H1 (cell line): ENCODE results near the gene ERICH2. TPM values are rescaled to one million over a fixed set of nuclear protein-coding genes. Genes with fewer than 3 reads are reported as not detected.

Source experiments
- CTCF ChIA-PET: fragments of 300-600 bp; sonication (Branson Sonifier 250); formaldehyde crosslinking; loops from one replicate; lab custom pipeline; 2021; ENCODE audit not compliant: partially characterized antibody; lab: Charles Lee
- POLR2A ChIA-PET: fragments of 300-600 bp; sonication (Branson Sonifier 250); formaldehyde crosslinking; loops from one replicate; lab custom pipeline; 2021; ENCODE audit warnings: inconsistent platforms; ENCODE audit not compliant: partially characterized antibody; lab: Charles Lee
- DNase-seq, 2 experiments: peaks; one replicate each; pipeline versions ENCODE4 v3.0.0 to v3.0.0-alpha.2; 2010 to 2022; ENCODE audit warnings: low spot score in 2 of 2, low read depth in 1 of 2, mixed read lengths in 1 of 2
- FAIRE-seq: peaks from 2 replicates; lab custom pipeline; 2011; peaks lifted over from hg19 to GRCh38; lab: Jason Lieb, UNC
- H2AFZ ChIP-seq: 2 replicates; pipeline ENCODE4 v1.8.1; 2012; ENCODE audit warnings: low read length, inconsistent platforms
- H2AK5ac ChIP-seq: 2 replicates; pipeline ENCODE4 v1.6.1; 2013; ENCODE audit warnings: low read depth, low read length
- H2BK120ac ChIP-seq: replicated peaks from 2 replicates; pipeline ENCODE3; 2013; ENCODE audit warnings: low read depth, low read length, inconsistent platforms
- H2BK12ac ChIP-seq: 2 replicates; pipeline ENCODE4 v1.6.1; 2013; ENCODE audit warnings: low read depth, low read length
- H2BK15ac ChIP-seq: 2 replicates; pipeline ENCODE4 v1.6.1; 2013; ENCODE audit warnings: low read length
- H2BK20ac ChIP-seq: 2 replicates; pipeline ENCODE4 v1.6.1; 2013; ENCODE audit warnings: low read length
- H2BK5ac ChIP-seq: 2 replicates; pipeline ENCODE4 v1.6.1; 2013; ENCODE audit warnings: low read depth, low read length
- H3K14ac ChIP-seq: 2 replicates; pipeline ENCODE4 v1.6.1; 2013; ENCODE audit warnings: inconsistent platforms; ENCODE audit not compliant: insufficient read length
- H3K18ac ChIP-seq: 2 replicates; pipeline ENCODE4 v1.6.1; 2013; ENCODE audit warnings: low read length; ENCODE audit errors: extremely low read depth
- H3K23ac ChIP-seq: 2 replicates; pipeline ENCODE4 v1.6.1; 2013; ENCODE audit warnings: inconsistent platforms; ENCODE audit not compliant: insufficient read length
- H3K23me2 ChIP-seq: 2 replicates; pipeline ENCODE4 v1.6.1; 2013; ENCODE audit warnings: low read depth, low read length
- H3K27ac ChIP-seq: 2 replicates; pipeline ENCODE4 v1.6.1; 2011; ENCODE audit warnings: low read depth, low read length, inconsistent platforms
- H3K27me3 ChIP-seq, 4 experiments: replicated peaks in 1 of 4; 1 replicate in 1 of 4; 2 replicates in 3 of 4; pipeline versions ENCODE4 v1.6.1 to v1.8.1; 2011 to 2013; ENCODE audit warnings: low read length in 3 of 4, mild to moderate bottlenecking in 3 of 4, inconsistent platforms in 2 of 4, mixed read lengths in 2 of 4, moderate library complexity in 1 of 4; ENCODE audit not compliant: control insufficient read depth in 3 of 4, insufficient read depth in 3 of 4; ENCODE audit errors: extremely low read depth in 1 of 4
- H3K36me3 ChIP-seq, 4 experiments: 2 replicates each; pipeline versions ENCODE4 v1.6.1 to v1.8.1; 2011 to 2013; ENCODE audit warnings: mild to moderate bottlenecking in 4 of 4, low read length in 3 of 4, moderate library complexity in 2 of 4, control low read depth in 1 of 4, inconsistent platforms in 1 of 4; ENCODE audit not compliant: insufficient read depth in 4 of 4, control insufficient read depth in 2 of 4
- H3K4ac ChIP-seq: replicated peaks from 2 replicates; pipeline ENCODE3; 2013; ENCODE audit warnings: low read length, low read depth, mixed read lengths, inconsistent platforms; ENCODE audit not compliant: insufficient read length
- H3K4me1 ChIP-seq, 4 experiments: replicated peaks in 1 of 4; 1 replicate in 1 of 4; 2 replicates in 3 of 4; pipeline versions ENCODE4 v1.6.1 to v1.8.1; 2011 to 2013; ENCODE audit warnings: low read length in 3 of 4, inconsistent platforms in 2 of 4, mixed read lengths in 1 of 4; ENCODE audit not compliant: insufficient read depth in 4 of 4, control insufficient read depth in 3 of 4
- H3K4me2 ChIP-seq, 2 experiments: 2 replicates each; pipeline versions ENCODE4 v1.6.1 to v1.8.1; 2011 to 2013; ENCODE audit warnings: low read depth in 2 of 2, low read length in 2 of 2, control low read depth in 1 of 2, inconsistent platforms in 1 of 2, mild to moderate bottlenecking in 1 of 2; ENCODE audit not compliant: insufficient read depth in 1 of 2
- H3K4me3 ChIP-seq, 4 experiments: fragments of 200-600, 300-600 bp in 1 of 4; sonication (generic), shearing (Covaris generic), sonication (Bioruptor Twin) in 1 of 4; 2 replicates each; pipeline versions ENCODE4 v1.5.1 to v1.8.1; 2011 to 2016; ENCODE audit warnings: low read length in 4 of 4, low read depth in 3 of 4, control low read depth in 2 of 4, inconsistent platforms in 2 of 4, mild to moderate bottlenecking in 2 of 4, mixed read lengths in 1 of 4, moderate library complexity in 1 of 4; ENCODE audit not compliant: insufficient read depth in 2 of 4; ENCODE audit errors: extremely low read depth in 1 of 4
- H3K56ac ChIP-seq: replicated peaks from 2 replicates; pipeline ENCODE3; 2013; ENCODE audit warnings: low read depth, mild to moderate bottlenecking, mixed read lengths, low read length, inconsistent platforms; ENCODE audit not compliant: insufficient read length
- H3K79me1 ChIP-seq: 2 replicates; pipeline ENCODE4 v1.6.1; 2013; ENCODE audit warnings: low read depth, low read length, control low read depth
- H3K79me2 ChIP-seq, 2 experiments: 2 replicates each; pipeline versions ENCODE4 v1.6.1 to v1.8.1; 2012 to 2013; ENCODE audit warnings: low read length in 2 of 2, mild to moderate bottlenecking in 2 of 2, inconsistent platforms in 1 of 2; ENCODE audit not compliant: insufficient read depth in 2 of 2, control insufficient read depth in 1 of 2
- H3K9ac ChIP-seq, 4 experiments: replicated peaks in 1 of 4; 1 replicate in 1 of 4; 2 replicates in 3 of 4; pipeline versions ENCODE4 v1.6.1 to v1.8.1; 2011 to 2013; ENCODE audit warnings: low read depth in 3 of 4, low read length in 3 of 4, control low read depth in 2 of 4, mild to moderate bottlenecking in 2 of 4, moderate library complexity in 2 of 4, inconsistent platforms in 1 of 4; ENCODE audit errors: extremely low read depth in 1 of 4
- H3K9me3 ChIP-seq, 2 experiments: 2 replicates each; pipeline versions ENCODE4 v1.6.1 to v1.8.1; 2012 to 2013; ENCODE audit warnings: mild to moderate bottlenecking in 2 of 2, moderate library complexity in 2 of 2, control low read depth in 1 of 2, inconsistent platforms in 1 of 2, low read depth in 1 of 2, low read length in 1 of 2, mixed read lengths in 1 of 2; ENCODE audit not compliant: insufficient read depth in 2 of 2
- H4K20me1 ChIP-seq, 2 experiments: replicated peaks in 1 of 2; 2 replicates each; pipeline versions ENCODE3 to v1.8.1; 2011 to 2013; ENCODE audit warnings: inconsistent platforms in 2 of 2, low read length in 2 of 2, mild to moderate bottlenecking in 1 of 2; ENCODE audit not compliant: insufficient read depth in 2 of 2, control insufficient read depth in 1 of 2
- H4K5ac ChIP-seq: 2 replicates; pipeline ENCODE4 v1.6.1; 2013; ENCODE audit warnings: low read length, low read depth, mixed read lengths, inconsistent platforms; ENCODE audit not compliant: insufficient read length
- H4K8ac ChIP-seq: 2 replicates; pipeline ENCODE4 v1.8.0; 2013; ENCODE audit warnings: mild to moderate bottlenecking, moderate library complexity, low read length, inconsistent platforms; ENCODE audit not compliant: insufficient read depth; ENCODE audit errors: extremely low read depth
- H4K91ac ChIP-seq: replicated peaks from 2 replicates; pipeline ENCODE3; 2013; ENCODE audit warnings: low read length, mixed read lengths, inconsistent platforms; ENCODE audit not compliant: insufficient read length
- CTBP2 ChIP-seq: IDR thresholded peaks from 2 replicates; pipeline ENCODE4 v1.7.0; 2011; ENCODE audit warnings: borderline replicate concordance, mild to moderate bottlenecking, moderate library complexity, mixed read lengths, low read length; ENCODE audit not compliant: insufficient read depth, insufficient read length
- EZH2 ChIP-seq: fragments of 200-600 bp; sonication (generic); IDR thresholded peaks from 2 replicates; pipeline ENCODE4 v1.7.1; 2012; ENCODE audit warnings: low read depth, mild to moderate bottlenecking, moderate library complexity, low read length, inconsistent platforms; ENCODE audit not compliant: severe bottlenecking
- FOSL1 ChIP-seq: IDR thresholded peaks from 2 replicates; pipeline ENCODE4 v1.6.1; 2011; ENCODE audit warnings: mild to moderate bottlenecking, low read depth, low read length, moderate library complexity; ENCODE audit not compliant: insufficient read depth
- SP2 ChIP-seq: IDR thresholded peaks from 2 replicates; pipeline ENCODE4 v1.6.1; 2012; ENCODE audit warnings: mild to moderate bottlenecking, low read length, inconsistent platforms
- USF2 ChIP-seq: IDR thresholded peaks from 2 replicates; pipeline ENCODE4 v1.6.1; 2011; ENCODE audit warnings: low read length, improper control_type of control experiment
- YY1 ChIP-seq: IDR thresholded peaks from 2 replicates; pipeline ENCODE4 v1.6.1; 2011; ENCODE audit warnings: low read depth, mild to moderate bottlenecking, low read length
- WGBS, 2 experiments: shearing (Covaris generic) in 1 of 2; methylation state at CpG; one replicate each; pipeline versions ENCODE4 v1.1.6 to v1.1.7; 2013 to 2015; ENCODE audit warnings: low lambda C conversion rate in 2 of 2, mixed read lengths in 2 of 2, inconsistent platforms in 1 of 2, low coverage in 1 of 2, missing lambda C conversion rate in 1 of 2; ENCODE audit not compliant: insufficient replicate concordance in 2 of 2, insufficient coverage in 1 of 2, insufficient read length in 1 of 2; ENCODE audit errors: extremely low coverage in 1 of 2, missing lambda C conversion rate in 1 of 2; 5-methylcytosine and 5-hydroxymethylcytosine counted together
- polyA plus RNA-seq, 7 experiments: library from polyadenylated mRNA; depleted of rRNA in 3 of 7; stranded (reverse) in 5 of 7; unstranded in 2 of 7; fragments of >200 nt in 5 of 7; fragments of 200-250 nt in 2 of 7; gene quantifications; 1 replicate in 5 of 7; 2 replicates in 1 of 7; 4 replicates in 1 of 7; pipeline versions ENCODE4 v1.2.1 to v1.2.3, GENCODE V29; 2011 to 2013; ENCODE audit warnings: missing spikeins in 2 of 7, mixed read lengths in 2 of 7
- total RNA-seq: library from RNA; stranded (reverse); fragmentation: NEBNext Ultra II Directional; extraction: Animal tissue kit (Norgen Biotek cat#: 25700); gene quantifications from 2 replicates; pipeline ENCODE4 v1.2.1, GENCODE V29; 2021

The ERICH2 gene
- total and polyA plus RNA-seq, 2 of the 8 experiments (the other 6 are each of a cell fraction or from before 2014, with no cell fraction given): 0.20 to 2.1 TPM

- ChIA-PET CTCF (no interaction called here), POLR2A (no interaction called here)
- H3K27me3 ChIP-seq: peaks cover 4 to 39% (median 33%) of the 10 kb centered on the region in 4 experiments
Observed at GRCh38 chr2:170828533-170828916, 58.3 kb downstream of the ERICH2 start.

More at GRCh38 chr2:170828533-170828916, 58.3 kb downstream of the ERICH2 start:
- Histone ChIP-seq H4K20me1 (no peaks in the 10 kb centered on the region), H3K18ac (no peak overlapping the region), H3K14ac (no peak overlapping the region), H3K4me3 (no peak overlapping the region), H3K27ac (no peak overlapping the region), H3K79me1 (no peaks in the 10 kb centered on the region), H3K56ac (no peak overlapping the region), H3K23me2 (peaks cover 5% of the 10 kb centered on the region; the same call in 1 of the 2 replicates), H4K5ac (no peak overlapping the region), H4K8ac (no peak overlapping the region), H2BK120ac (no peak overlapping the region), H3K4me1 (peaks cover 0 to 7% (median 5%) of the 10 kb centered on the region in 4 experiments; a peak in 5 of 7 replicates), H2BK15ac (no peak overlapping the region), H4K91ac (no peak overlapping the region), H2BK5ac (no peak overlapping the region; the same call in 1 of the 2 replicates), H3K9me3 (no peaks in the 10 kb centered on the region), H3K9ac (no peak overlapping the region), H2AK5ac (peak overlapping the region; percentile 93; the same call in 1 of the 2 replicates), H2BK20ac (no peak overlapping the region), H3K23ac (no peak overlapping the region), H3K36me3 (no peaks in the 10 kb centered on the region; a peak in 1 of 8 replicates), H2AFZ (no peak overlapping the region), H2BK12ac (peak overlapping the region; percentile 80; the same call in 1 of the 2 replicates), H3K4me2 (no peak overlapping the region), H3K4ac (no peak overlapping the region), H3K79me2 (no peaks in the 10 kb centered on the region)
- TF ChIP-seq CTBP2 (no peak), USF2 (no peak), EZH2 (no peak), YY1 (no peak), FOSL1 (no peak), SP2 (no peak)
- no peak for DNase-seq
- WGBS, 2 experiments: 89% methylated on average over 5 of the region's 5 CpGs; no CpG with 5 or more reads in 1 of the 2 experiments
- no peak for FAIRE-seq
